ENCODE results near the gene POFUT2. TPM values are rescaled to one million over a fixed set of nuclear protein-coding genes. Genes with fewer than 3 reads are reported as not detected.
A peak's percentile ranks its signal among the peaks of the same experiment; 100 is the strongest.

POFUT2 gene
- total RNA-seq, 2 experiments from 2014 or later = 56.6 to 57.2 TPM

- intact Hi-C loops (cut with DNase I, micrococcal nuclease) = loop anchor here in 1 of 2 experiments (5.0 kb wide), 1 partner anchor 77 kb away; no protein-coding TSS in a partner anchor
- H3K9me3 ChIP-seq (ENCODE audit: control insufficient read depth in 1 of 2, insufficient read depth in 1 of 2, low read length in 2 of 2) = peaks cover 0 to 5% of the 10 kb centered on the region in 2 experiments
- no peaks in the 10 kb centered on the region for H3K27me3 ChIP-seq (ENCODE audit: control insufficient read depth in 1 of 2, insufficient read depth in 2 of 2, low read length in 2 of 2)
- TF ChIP-seq CTCF (IDR thresholded peaks at IDR 0.05) = no peak
- Mint-ChIP-seq H3K36me3 (ENCODE audit: low read depth) (no peaks in the 10 kb centered on the region), H3K27me3 (no peaks in the 10 kb centered on the region), H3K9me3 (peaks cover 3% of the 10 kb centered on the region), H3K4me3 (no peak overlapping the region), H3K27ac (no peak overlapping the region), H3K4me1 (ENCODE audit: low read depth) (peaks cover 15% of the 10 kb centered on the region)
- CTCF ChIA-PET = no interaction called here
- ATAC-seq (ENCODE audit: poor library complexity) (no peak), DNase-seq (no peak)
- H3K27ac ChIP-seq (ENCODE audit: low read depth in 1 of 2, low read length in 2 of 2) = no peak overlapping the region
- peaks cover 16% of the 10 kb centered on the region for H3K4me1 ChIP-seq (ENCODE audit: insufficient read depth, low read length)
- H3K36me3 ChIP-seq (ENCODE audit: insufficient read depth, low read length) = no peaks in the 10 kb centered on the region
- POLR2A ChIA-PET = no interaction called here
- no peak overlapping the region for H3K4me3 ChIP-seq (ENCODE audit: low read length)
These were observed 22.8 kb upstream of the POFUT2 start for GRCh38 chr21:45310459-45310858.

- no peak overlapping the region for H3K4me3 Mint-ChIP-seq
- H3K27me3 Mint-ChIP-seq = no peaks in the 10 kb centered on the region
- Histone ChIP-seq H3K4me3 (ENCODE audit: low read length) (no peak overlapping the region), H3K36me3 (ENCODE audit: insufficient read depth, low read length) (no peaks in the 10 kb centered on the region), H3K4me1 (ENCODE audit: insufficient read depth, low read length) (peaks cover 19% of the 10 kb centered on the region), H3K9me3 (ENCODE audit: control insufficient read depth in 1 of 2, insufficient read depth in 1 of 2, low read length in 2 of 2) (peaks cover 0 to 5% of the 10 kb centered on the region in 2 experiments), H3K27ac (ENCODE audit: low read depth in 1 of 2, low read length in 2 of 2) (no peak overlapping the region), H3K27me3 (ENCODE audit: control insufficient read depth in 1 of 2, insufficient read depth in 2 of 2, low read length in 2 of 2) (no peaks in the 10 kb centered on the region)
- peaks cover 20% of the 10 kb centered on the region for H3K4me1 Mint-ChIP-seq (ENCODE audit: low read depth)
- peaks cover 3% of the 10 kb centered on the region for H3K9me3 Mint-ChIP-seq
- no peaks in the 10 kb centered on the region for H3K36me3 Mint-ChIP-seq (ENCODE audit: low read depth)
- no peak for TF ChIP-seq CTCF (IDR thresholded peaks at IDR 0.05)
- intact Hi-C loops (cut with DNase I, micrococcal nuclease) = loop anchor here in 1 of 2 experiments (5.0 kb wide), 1 partner anchor 77 kb away; no protein-coding TSS in a partner anchor
- POLR2A ChIA-PET = interaction anchor here (1.5 kb wide), 1 partner anchor 18 kb away, joined by 6 read pairs; no protein-coding TSS in a partner anchor
- CTCF ChIA-PET = interaction anchor here (1.4 kb wide), 1 partner anchor 17 kb away, joined by 9 read pairs; no protein-coding TSS in a partner anchor
- H3K27ac Mint-ChIP-seq = no peak overlapping the region
- no peak for ATAC-seq (ENCODE audit: poor library complexity)
- DNase-seq = no peak
These were observed 22.3 kb upstream of the POFUT2 start for GRCh38 chr21:45309987-45310381.

- CTCF ChIA-PET = interaction anchor here (0.6 to 1.4 kb wide), 5 partner anchors 11 to 170 kb away, joined by 3 to 9 read pairs (median 3); no protein-coding TSS in a partner anchor
- H3K36me3 ChIP-seq (ENCODE audit: insufficient read depth, low read length) = no peaks in the 10 kb centered on the region
- peaks cover 0 to 5% of the 10 kb centered on the region in 2 experiments for H3K9me3 ChIP-seq (ENCODE audit: control insufficient read depth in 1 of 2, insufficient read depth in 1 of 2, low read length in 2 of 2)
- TF ChIP-seq CTCF (IDR thresholded peaks at IDR 0.05) = peak; percentile 57
- H3K27ac ChIP-seq (ENCODE audit: low read depth in 1 of 2, low read length in 2 of 2) = no peak overlapping the region
- Mint-ChIP-seq H3K36me3 (ENCODE audit: low read depth) (no peaks in the 10 kb centered on the region), H3K4me3 (no peak overlapping the region), H3K27ac (no peak overlapping the region), H3K4me1 (ENCODE audit: low read depth) (peaks cover 23% of the 10 kb centered on the region), H3K9me3 (peaks cover 3% of the 10 kb centered on the region), H3K27me3 (no peaks in the 10 kb centered on the region)
- peaks cover 25% of the 10 kb centered on the region for H3K4me1 ChIP-seq (ENCODE audit: insufficient read depth, low read length)
- intact Hi-C loops (cut with DNase I, micrococcal nuclease) = no loop called here
- peak in 10 of 14 experiments; percentile 23 to 71 (median 40) for DNase-seq
- no peak overlapping the region for H3K4me3 ChIP-seq (ENCODE audit: low read length)
- no peaks in the 10 kb centered on the region for H3K27me3 ChIP-seq (ENCODE audit: control insufficient read depth in 1 of 2, insufficient read depth in 2 of 2, low read length in 2 of 2)
- ATAC-seq (ENCODE audit: poor library complexity) = peak; percentile 30
- POLR2A ChIA-PET = interaction anchor here (1.2 to 1.5 kb wide), 2 partner anchors 14 to 17 kb away, joined by 4 to 6 read pairs; no protein-coding TSS in a partner anchor
These were observed 21.6 kb upstream of the POFUT2 start for GRCh38 chr21:45309069-45309986.
